HG03520 (cell line): ENCODE measurements around the gene LAG3.

ENCODE experiments used
- ATAC-seq: cut with Tn5 transposase; IDR thresholded peaks from one replicate; pipeline ENCODE4 v1.9.1; 2021; ENCODE audit warnings: mild to moderate bottlenecking, moderate library complexity; ENCODE audit not compliant: unreplicated experiment

Gene LAG3

DNA sequence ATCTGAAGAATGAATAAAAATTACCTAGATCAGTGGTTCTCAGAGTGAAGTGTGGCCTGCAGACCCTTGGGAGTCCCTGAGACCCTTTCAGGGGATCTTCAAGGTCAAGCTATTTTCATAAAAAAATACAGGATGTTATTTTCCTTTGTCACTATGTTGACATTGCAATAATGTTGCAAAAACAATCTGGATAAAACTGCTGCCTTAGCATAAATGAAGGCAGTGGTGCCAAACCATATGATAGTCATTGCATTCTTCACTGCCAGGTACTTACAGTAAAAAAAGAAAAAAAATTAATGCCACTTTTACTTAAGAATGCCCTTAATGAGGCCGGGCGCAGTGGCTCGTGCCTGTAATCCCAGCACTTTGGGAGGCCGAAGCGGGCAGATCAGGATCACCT is 15.0 kb downstream of the LAG3 start:
- ATAC-seq: no peak

DNA sequence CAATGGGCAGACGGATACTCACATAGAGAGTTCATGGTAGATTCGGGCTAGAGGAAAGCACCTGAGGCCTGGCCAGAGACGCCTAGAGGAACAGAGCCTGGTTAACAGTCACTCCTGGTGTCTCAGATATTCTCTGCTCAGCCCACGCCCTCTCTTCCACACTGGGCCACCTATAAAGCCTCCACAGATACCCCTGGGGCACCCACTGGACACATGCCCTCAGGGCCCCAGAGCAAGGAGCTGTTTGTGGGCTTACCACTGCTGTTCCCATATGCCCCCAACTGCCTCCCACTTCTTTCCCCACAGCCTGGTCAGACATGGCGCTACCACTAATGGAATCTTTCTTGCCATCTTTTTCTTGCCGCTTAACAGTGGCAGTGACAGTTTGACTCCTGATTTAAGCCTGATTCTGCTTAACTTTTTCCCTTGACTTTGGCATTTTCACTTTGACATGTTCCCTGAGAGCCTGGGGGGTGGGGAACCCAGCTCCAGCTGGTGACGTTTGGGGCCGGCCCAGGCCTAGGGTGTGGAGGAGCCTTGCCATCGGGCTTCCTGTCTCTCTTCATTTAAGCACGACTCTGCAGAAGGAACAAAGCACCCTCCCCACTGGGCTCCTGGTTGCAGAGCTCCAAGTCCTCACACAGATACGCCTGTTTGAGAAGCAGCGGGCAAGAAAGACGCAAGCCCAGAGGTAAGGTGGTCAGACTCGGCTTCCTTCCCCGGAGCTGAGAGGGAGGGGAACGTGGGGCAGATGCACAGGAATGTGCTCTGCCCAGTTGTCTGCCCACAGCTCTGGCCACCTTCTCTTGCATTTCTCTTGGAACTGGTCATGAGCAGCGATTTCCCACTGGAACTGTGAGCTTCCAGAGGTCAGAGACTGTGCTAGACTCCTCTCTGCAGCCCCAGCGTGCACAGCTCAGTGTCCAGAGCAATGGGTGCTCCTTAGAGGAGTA is 16.9 kb downstream of the LAG3 start, which contains the start of gene CD4:
CD4 (plus strand) TSS at position 557 of the 953 bp plus-strand sequence. CDS start 10,611 bp downstream, outside the sequence.
- ATAC-seq: no peak

DNA sequence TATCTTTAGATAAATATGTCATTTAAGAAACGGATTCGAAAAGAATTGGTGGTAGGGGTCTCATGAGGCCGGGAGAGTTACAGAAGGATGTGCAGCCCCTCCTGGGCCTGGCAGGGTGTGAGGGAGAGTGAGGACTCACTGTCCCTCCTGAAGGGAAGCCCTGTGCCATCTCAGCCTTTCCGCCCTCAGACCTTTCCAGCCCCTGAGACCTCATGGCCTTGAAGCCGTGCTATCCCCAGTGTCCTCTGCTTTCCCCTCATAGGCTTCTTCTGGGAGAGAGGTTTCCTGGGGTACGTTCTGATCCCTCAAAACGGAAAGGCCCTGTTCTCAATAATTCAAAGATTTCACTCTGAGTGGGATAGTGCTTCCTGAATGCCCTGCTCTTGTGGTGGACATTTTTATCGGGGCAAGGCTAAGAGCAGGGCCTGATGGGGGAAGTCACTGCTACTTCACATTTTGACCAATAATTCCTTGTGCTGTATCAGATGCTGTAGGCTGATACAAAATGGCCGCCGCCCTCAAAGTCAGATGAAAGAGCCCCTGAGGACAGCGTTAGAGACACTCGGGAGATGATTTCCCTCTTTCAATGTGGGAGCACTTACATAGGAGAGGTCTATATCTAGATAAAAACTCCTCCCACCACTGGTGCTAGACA is 18.3 kb downstream of the LAG3 start:
- no peak for ATAC-seq

DNA sequence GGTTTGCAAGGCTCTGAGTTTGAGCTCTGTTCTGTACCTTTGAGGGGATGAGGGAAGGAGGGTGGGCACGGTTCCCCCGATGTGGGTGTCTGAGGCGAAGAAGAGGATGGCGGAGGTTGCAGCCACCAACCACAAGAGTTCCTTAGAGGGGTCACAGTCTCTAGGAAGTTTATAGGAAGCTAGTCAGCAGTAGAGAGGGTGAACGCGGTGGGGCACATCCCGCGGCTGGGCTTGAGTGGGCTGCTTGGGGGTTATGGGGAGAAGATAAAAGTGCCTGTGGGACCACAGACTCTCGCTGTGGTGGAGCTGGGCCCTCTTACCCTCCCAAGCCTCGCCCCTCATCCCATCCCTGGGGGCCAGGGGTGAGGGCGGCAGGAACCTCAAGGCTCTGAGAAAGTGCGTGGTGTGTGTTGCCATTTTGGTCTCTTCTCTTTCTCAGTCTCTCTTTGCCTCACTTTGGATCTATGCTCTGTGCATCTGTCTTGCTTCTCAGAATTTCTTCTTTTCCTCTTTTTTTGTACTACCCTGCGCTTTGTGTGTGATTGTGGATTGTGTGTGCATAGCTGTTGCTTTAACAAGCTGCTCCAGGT is 19.7 kb downstream of the LAG3 start:
- ATAC-seq: no peak

DNA sequence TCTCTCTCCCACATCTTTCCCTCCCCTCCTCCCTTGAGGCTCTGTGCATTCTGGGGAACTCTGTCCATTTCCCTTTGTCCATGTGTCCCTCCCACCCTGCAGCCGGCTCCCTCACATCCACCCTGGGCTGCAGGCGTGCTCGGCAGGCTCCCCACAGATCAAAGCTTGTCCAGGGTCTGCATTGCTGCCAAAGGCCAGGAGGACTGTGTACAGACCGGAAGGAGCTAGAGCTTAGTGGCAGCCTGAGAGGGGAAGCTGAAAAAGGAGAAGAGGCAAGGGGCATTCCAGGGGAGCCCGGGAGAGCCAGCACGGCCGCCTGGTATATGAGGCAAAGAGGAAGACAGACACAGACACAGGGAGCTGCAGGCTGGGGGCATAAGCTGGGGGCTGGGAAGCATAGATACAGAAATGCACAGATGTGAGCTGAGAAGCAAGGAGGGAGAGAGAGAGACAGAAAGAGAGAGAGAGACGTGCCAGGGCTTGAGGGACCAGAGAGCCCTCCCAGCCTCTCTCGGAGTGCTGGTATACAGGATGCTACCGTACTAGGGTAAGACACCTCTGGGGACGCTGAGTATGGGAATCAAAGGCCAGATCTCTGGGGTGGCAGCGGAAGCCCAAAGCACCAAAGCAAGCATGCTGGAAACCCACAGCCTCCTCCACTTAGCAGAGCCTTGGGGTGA is 20.3 kb downstream of the LAG3 start:
- no peak for ATAC-seq

DNA sequence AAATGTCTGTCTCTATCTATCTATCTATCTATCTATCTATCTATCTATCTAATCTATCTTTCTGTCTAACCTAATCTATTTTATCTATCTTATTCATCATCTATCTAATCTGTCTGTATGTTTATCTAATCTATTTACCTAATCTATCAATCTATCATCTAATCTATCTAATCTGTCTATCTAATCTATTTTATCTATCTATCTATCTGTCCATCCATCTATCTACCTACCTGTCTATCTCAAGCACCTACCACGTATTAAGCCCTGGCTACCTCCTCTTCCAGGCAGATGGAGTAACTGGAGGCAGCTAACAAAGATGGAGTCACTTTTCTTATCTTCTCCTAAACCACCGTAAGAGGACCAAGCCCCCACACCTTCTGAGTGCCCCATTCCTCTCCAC is 22.8 kb downstream of the LAG3 start:
- ATAC-seq: no peak

DNA sequence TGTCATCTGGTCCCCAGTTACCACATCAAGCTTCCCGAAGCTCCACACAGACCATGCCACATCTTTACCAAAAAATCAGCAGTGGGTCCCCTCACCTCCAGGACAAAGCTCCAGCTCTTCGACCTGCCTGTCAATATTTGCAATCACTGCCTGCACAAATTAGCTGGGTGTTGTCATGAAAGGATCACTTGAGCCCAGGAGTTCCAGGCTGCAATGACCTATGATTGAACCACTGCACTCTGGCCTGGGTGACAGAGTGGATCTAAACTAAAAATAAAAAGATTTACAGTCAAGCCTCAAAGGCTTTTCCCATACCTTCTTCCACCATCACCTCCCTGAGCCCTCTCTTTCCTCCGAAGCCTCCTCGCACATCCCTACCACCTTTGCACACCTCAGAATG is 24.3 kb downstream of the LAG3 start:
- ATAC-seq: no peak

DNA sequence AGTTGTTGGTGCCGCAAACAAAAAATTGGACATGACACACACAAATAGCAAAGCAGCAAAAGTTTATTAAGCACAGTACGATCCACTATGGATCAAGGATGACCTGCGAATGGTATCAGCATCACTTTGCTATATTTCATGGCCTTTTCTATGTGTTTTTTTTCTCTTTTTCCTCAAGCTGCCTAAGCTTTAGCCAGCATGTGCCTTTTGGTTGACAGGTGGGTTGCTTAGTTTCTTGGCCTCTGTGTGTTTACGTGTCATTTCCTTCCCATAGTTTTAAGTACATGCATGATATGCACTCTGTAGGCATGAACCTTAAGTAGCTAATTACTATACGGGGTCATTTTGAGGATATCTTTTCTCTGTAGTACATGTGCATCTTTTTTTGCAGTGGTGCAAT is 26.8 kb downstream of the LAG3 start:
- ATAC-seq: no peak

DNA sequence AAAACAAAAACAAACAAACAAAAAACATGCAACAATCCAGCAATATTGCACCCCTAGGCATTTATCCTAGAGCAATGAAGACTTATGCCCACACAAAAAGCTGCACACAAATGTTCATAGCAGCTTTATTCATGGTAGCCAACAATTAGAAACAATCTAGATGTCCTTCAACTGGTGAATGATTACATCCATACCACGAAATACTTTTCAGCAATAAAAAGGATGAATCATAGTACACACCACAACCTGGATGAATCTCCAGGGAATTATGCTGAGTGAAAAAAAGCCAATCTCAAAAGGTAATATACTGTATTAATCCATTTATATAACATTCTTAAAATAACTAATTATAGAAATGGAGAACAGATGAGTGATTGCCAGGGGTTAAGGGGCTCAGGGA is 34.9 kb downstream of the LAG3 start:
- no peak for ATAC-seq

DNA sequence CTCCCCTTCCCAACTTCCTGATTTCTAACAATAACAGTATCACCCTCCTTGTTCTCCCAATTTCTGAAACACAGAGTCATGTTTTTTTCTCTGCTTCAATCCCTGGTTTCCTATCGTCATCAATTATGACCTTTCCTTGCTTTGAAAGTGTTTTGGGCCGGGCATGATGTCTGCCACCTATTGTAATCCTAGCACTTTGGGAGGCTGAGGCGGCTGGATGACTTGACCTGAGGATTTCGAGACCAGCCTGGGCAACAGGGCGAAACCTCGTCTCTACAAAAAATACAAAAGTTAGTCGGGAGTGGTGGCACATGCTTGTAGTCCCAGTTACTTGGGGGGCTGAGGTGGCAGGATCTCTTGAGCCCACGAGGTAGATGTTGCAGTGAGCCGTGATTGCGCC is 36.7 kb downstream of the LAG3 start:
- ATAC-seq: no peak

DNA sequence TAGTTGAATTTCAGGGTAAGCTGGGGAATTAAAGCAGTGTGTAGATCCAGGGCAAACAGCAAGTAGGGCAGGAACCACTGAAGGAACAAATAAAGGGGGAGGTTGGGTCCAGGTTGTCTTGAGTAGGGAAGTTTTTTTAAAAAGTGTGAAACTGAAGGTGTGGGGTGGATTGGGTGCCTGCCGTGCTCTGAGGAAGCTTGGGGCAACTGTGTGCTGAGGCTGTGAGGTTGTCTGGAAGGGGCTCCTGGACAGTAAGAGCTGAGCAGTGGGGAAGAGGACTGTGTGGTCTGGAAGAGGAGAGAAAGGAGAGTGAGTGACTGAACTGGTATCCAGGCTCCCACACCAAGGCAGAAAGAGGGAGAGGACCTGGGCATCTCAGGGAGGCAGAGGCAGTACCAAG is 38.4 kb downstream of the LAG3 start:
- no peak for ATAC-seq

DNA sequence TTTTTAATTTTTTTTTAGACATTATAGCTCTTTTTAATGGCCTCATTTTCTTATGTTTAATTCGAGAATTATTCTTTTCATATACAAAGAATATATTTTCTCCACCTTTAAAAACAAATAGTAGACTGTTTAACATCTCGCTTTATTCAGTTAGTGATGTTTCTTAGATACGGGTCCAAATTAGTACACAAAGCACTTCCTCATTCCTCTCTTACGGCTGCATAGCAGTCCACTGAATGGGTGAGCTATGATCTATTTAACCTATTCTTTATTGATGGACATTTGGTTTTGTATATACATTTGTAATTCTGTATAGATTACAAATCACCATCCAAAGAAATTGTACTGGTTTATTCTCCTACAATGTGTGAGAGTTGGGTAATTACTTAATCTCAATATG is 41.0 kb downstream of the LAG3 start:
- ATAC-seq: no peak

DNA sequence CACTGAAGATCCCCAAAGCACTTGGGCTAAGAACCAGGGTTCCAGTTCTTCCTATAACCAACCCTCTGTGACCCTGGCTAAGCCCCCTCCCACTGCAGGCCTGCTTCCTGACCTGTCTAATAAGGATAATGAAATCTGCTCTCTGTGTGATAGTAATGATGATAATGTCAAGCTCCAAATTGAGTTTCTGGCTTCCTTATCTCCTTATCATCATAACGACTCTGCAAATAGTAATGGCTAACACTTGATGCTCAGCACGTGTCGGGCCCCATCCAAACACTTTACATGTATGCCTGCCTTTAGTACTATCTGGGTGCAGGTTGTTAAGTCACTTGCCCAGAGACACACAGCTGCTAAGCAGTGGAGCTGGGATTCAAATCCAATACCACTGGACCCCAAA is 44.3 kb downstream of the LAG3 start:
- ATAC-seq: no peak

DNA sequence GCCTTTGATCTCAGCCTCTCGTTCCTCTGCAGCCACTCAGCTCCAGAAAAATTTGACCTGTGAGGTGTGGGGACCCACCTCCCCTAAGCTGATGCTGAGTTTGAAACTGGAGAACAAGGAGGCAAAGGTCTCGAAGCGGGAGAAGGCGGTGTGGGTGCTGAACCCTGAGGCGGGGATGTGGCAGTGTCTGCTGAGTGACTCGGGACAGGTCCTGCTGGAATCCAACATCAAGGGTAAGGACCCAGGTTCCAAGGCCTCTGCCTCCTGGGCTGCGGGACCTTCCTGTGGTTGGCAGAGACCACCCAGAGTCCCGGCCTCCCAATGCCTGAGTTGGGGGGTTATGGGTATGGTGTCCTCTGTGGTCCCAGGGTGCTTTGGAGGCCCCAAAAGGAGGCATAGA is 44.8 kb downstream of the LAG3 start:
- ATAC-seq: no peak

DNA sequence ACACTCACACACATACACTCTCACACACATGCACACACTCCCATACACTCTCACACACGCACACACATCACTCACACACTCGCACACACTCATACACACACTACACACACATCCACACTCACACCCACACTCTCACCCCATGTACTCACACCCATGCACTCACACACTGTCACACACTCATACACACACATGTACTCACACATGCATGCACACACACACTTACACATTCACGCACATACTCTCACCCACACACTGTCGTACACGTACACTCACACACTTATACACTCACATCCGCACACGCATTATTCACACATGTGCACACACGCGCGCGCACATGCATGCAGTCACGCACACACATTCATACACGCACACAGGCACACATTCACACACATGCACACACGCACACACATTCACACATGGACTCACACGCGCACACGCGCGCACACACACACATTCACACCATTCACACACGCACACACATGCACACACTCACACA is 45.4 kb downstream of the LAG3 start:
- ATAC-seq: no peak

DNA sequence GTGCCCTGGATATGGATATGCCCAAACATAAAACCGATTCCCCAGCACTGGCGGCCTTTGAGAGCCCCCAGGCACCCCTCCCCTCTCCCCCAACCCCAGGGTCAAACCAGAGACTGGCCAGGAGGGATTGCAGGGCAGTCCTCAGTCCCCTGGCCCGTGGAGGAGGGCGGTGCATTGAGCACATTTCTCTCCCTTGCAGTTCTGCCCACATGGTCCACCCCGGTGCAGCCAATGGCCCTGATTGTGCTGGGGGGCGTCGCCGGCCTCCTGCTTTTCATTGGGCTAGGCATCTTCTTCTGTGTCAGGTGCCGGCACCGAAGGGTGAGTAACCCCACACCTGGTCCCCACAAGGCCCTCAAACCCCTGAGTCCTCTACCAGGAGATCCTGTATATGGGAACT is 45.9 kb downstream of the LAG3 start:
- no peak for ATAC-seq

DNA sequence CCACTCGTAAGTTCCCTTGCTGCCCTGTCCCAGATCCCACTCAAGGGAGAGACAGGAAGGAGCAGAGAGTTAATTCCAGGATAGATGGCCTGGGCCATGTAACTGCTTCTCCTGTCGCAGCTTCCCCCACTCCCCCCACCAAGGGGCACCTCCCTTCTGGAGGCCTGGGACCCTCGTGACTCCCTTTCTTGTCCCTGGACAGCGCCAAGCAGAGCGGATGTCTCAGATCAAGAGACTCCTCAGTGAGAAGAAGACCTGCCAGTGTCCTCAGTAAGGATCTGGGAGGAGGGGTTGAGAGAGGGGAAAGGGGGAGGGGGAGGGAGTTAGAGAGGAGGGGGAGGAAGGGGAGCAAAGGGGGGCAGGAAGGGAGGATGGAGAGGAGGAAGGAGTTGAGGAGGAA is 46.3 kb downstream of the LAG3 start:
- ATAC-seq: no peak

DNA sequence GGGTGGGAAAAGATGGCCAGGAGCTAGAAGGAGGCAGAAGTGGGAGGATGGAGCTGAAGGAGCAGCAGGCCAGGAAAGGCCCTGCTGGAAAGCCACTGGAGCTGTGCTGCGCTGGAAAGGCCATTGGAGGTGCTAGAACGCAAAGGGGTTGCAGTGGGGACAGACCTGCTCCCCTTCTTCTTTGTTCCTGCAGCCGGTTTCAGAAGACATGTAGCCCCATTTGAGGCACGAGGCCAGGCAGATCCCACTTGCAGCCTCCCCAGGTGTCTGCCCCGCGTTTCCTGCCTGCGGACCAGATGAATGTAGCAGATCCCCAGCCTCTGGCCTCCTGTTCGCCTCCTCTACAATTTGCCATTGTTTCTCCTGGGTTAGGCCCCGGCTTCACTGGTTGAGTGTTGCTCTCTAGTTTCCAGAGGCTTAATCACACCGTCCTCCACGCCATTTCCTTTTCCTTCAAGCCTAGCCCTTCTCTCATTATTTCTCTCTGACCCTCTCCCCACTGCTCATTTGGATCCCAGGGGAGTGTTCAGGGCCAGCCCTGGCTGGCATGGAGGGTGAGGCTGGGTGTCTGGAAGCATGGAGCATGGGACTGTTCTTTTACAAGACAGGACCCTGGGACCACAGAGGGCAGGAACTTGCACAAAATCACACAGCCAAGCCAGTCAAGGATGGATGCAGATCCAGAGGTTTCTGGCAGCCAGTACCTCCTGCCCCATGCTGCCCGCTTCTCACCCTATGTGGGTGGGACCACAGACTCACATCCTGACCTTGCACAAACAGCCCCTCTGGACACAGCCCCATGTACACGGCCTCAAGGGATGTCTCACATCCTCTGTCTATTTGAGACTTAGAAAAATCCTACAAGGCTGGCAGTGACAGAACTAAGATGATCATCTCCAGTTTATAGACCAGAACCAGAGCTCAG is 47.0 kb downstream of the LAG3 start:
- ATAC-seq: no peak

DNA sequence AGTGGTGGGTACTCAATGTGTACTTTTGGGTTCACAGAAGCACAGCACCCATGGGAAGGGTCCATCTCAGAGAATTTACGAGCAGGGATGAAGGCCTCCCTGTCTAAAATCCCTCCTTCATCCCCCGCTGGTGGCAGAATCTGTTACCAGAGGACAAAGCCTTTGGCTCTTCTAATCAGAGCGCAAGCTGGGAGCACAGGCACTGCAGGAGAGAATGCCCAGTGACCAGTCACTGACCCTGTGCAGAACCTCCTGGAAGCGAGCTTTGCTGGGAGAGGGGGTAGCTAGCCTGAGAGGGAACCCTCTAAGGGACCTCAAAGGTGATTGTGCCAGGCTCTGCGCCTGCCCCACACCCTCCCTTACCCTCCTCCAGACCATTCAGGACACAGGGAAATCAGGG is 47.8 kb downstream of the LAG3 start:
- ATAC-seq: no peak
